Pulmonary artery endothelial cell (primary cell): ENCODE results near the gene MOB2. TPM values are rescaled to one million over a fixed set of nuclear protein-coding genes. Genes with fewer than 3 reads are reported as not detected.

Experiments used
- DNase-seq: peaks from one replicate; pipeline ENCODE4 v3.0.0-alpha.2; 2011; ENCODE audit warnings: low read depth, low spot score
- total RNA-seq: library from RNA; depleted of rRNA; stranded (reverse); fragments of >200 nt; gene quantifications from 2 replicates; pipeline ENCODE4 v1.2.3, GENCODE V29; 2014

Gene MOB2
- total RNA-seq, 1 donor from 2014 or later: 48.3 TPM

GRCh38 chr11:1472180-1473005 is 14.2 kb downstream of the MOB2 start:
- no peak for DNase-seq

- DNase-seq: no peak
These were observed 14.8 kb downstream of the MOB2 start for GRCh38 chr11:1471736-1472135.

GRCh38 chr11:1470681-1471611 is 15.6 kb downstream of the MOB2 start:
- DNase-seq: no peak

- no peak for DNase-seq
These were observed 16.5 kb downstream of the MOB2 start for GRCh38 chr11:1469911-1470680.

GRCh38 chr11:1469287-1469910 is 17.2 kb downstream of the MOB2 start:
- no peak for DNase-seq

- DNase-seq: no peak
These were observed 18.0 kb downstream of the MOB2 start for GRCh38 chr11:1468473-1469066.

GRCh38 chr11:1468002-1468401 is 18.6 kb downstream of the MOB2 start:
- no peak for DNase-seq

- no peak for DNase-seq
These were observed 19.3 kb downstream of the MOB2 start for GRCh38 chr11:1467270-1467669.

GRCh38 chr11:1466784-1467183 is 19.8 kb downstream of the MOB2 start:
- no peak for DNase-seq

GRCh38 chr11:1463056-1463455 is 23.5 kb downstream of the MOB2 start:
- no peak for DNase-seq

- DNase-seq: no peak
These were observed 23.9 kb downstream of the MOB2 start for GRCh38 chr11:1462698-1462975.

- no peak for DNase-seq
These were observed 24.5 kb downstream of the MOB2 start for GRCh38 chr11:1461826-1462697.

- DNase-seq: no peak
These were observed 25.4 kb downstream of the MOB2 start for GRCh38 chr11:1460986-1461825.

GRCh38 chr11:1460396-1460985 is 26.1 kb downstream of the MOB2 start:
- no peak for DNase-seq

GRCh38 chr11:1459764-1460395 is 26.7 kb downstream of the MOB2 start:
- no peak for DNase-seq

GRCh38 chr11:1459219-1459575 is 27.4 kb downstream of the MOB2 start:
- no peak for DNase-seq

- no peak for DNase-seq
These were observed 28.0 kb downstream of the MOB2 start for GRCh38 chr11:1458340-1459218.
